SKM-1 (cell line): Measurements from ENCODE around the gene SIX2.

Experiments
- DNase-seq: peaks from one replicate; lab custom pipeline; 2025; ENCODE audit not compliant: unreplicated experiment; lab: John Stamatoyannopoulos, UW

The SIX2 gene

DNA sequence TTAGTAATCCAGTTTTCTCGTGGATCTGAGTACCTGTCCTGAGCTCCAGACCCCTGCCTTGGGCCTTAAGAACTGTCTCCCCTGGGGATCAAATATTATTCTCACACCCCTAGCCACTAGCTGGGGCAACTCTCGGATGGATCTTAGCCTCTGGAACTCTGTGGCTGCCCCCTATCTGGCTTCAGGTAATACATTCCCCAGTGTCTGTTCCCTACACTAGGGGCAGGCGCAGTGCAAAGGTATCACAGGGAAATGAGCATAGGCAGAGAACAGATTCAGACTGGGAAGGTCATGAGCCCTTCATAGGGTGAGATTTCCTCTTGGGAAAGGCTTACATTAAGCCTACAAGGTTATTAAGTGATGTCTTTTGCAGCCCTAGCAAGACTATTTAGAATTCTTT lies 11.2 kb upstream of the SIX2 start:
- DNase-seq, result no peak

DNA sequence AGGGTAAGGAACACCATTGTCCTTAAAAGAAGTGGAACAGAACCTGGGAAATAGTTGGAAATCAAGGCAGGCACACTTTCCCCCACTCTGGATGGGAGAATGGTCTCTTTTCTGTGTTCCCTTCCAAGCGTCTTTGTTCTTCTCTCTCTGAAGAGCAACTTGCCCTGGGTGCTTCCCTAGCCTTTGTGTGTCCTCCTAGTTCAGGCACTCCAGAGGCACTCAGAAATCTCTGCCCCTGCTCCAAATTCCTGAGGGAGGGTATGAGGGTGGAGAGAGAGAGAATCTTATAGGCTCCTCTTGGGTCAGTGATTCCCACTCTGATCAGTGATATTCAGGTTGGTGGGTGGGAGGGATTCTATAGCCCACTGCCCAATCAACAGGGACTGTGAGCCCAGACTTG lies 8.8 kb upstream of the SIX2 start:
- no peak for DNase-seq

DNA sequence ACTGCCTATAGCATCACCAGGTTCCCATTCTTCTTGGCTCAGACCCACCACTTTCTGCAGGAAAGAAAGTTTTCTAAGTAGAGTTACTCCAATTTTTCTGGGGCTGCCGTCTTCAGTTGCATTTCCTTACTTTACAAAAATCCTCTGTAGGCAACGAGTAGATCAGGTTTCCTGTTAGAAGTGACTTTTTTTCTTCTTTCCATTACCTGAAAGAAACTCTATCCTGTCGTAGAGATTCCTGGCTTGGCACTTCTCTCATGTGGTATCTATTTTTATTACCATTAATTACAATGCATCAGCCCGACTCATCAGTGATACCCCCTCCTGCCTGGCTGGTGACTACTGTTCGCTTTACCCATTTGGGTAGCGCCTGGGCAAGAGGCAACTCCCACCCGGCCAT lies 5.6 kb upstream of the SIX2 start:
- DNase-seq, result no peak

DNA sequence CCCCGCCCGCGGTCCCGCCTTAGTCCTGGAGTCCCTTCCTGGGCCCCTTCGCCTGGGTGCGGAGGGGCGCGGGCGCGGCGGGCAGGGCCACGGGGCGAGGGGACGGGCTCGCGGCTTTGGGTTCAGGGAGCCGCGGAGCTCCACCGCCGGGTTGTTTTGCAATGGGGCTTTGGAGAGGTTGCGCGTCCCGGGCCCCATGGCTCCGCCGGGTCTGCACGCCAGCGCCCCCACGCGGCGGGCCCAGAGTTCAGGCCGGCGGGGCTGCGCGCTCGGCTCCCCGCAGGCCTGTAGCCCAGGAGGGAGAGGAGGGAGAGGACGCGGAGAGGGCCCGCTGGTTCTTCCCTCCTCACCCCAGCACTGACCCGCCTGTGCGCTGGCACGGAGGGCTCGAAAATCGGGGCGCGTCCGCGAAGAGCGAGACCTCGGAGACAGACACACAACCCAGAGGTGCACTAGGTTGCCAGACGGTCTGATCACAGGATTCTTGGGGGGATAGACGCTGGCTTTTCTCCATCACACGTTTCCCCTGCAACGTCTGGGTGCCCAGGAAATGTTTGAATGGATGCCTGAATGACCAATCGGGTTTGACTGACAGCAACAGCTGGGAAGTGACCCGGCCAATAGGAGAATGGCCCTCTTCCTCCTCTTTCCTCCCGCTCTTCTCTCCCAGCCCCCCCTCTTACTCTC lies 4.9 kb upstream of the SIX2 start:
- peak; percentile 6 for DNase-seq

DNA sequence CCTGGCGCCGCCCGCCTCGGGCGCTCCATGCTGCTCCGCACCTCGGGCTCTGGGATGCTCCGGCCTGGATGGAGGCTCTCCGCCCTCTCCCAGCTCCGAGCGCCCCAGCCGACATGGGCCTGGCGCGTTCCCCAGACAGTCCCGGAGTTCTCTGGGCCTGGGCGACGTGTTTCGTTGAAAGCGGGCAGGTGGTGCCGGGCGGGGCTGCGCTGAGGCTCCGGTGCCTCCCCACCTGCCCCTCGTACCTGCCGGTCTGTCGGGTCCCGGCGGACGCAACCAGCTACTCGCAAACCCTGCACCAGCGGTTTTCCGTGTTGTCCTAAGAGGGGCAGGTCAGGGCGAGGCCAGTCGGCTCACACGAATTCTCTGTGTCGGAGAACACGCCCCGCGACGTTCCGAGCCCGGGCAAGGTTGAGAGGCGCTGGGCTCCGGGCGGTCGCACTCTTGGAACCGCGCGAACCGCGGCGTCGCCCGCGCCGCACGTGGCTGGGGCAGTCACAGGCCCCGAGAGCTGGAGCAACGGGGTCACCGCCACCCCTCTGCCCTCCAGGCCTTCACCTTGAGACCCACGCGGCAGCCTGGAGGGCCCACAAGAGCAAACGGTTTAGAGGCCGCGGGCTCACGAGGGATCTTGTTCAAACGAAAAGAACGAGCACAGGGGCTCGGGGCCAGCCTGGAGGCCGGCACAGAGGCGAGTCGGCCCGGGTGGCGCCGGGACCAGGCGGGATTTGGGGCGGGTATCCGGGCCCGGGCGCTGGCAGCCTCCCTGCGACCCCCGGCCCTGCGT lies 4.2 kb upstream of the SIX2 start:
- no peak for DNase-seq

DNA sequence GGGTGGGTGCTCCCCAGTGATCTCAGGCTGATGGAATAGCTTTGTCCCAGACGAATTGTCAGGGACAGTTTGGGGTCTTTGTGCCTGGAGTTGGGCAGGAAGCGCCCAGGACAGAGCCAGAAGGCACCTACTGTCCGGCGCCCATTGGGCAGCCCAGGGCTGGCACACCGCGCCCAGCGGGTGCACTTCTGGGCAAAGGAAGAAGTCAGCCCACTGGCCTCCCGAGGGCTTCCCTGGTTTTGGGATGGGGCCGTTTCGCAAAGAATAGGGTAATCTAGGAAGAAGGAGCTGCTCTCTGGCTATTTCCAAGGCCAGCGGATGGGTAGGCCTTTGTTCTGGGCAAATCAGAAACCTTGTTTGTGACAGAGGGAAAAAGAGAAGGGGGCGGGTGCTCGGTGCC lies 3.5 kb upstream of the SIX2 start:
- no peak for DNase-seq

DNA sequence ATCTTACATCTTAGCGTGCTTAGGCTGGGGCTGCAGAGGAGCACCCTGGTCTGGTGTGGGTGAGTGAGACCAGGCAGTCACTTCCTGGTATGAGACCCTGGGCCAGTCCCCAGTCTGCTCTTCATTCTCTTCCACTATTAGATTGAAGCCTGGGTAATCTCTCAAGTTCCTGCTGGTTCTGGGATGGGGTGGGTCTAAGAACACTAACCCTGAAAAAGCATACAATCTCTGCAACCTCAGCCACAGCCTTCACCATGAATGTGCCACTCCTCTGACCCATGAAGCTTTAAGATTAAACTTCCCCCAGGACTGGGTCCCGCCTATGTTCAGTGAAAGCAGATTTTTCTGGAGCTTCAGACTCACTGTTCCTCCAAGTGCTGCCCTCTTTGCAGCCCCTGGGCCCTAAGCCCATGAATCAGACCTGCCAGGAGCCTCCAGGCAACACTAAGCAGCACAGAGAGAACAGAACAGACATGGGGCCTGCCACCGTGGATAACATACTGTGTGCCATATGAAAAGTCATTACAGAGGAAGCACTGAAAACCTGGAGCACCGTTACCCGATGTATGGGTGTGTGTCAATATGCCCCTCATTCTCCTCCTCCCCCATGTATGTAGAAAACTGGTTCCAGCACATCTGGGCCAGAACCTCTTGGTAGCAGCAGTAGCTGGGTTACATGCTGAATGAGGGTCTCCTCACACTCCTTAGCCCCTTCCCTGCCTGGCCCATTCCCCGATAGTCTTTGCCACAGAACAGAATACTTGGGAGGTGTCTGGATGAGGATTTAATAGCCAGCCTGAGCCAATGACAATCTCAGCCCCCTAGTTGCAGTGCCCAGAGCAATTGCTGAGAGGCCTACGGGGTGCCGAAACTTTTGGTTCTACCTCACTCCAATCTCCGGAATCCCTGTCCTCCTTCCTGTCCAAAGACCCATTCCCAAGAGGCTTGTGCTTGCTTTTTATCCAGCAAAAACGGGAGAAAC lies 2.7 kb upstream of the SIX2 start:
- no peak for DNase-seq

DNA sequence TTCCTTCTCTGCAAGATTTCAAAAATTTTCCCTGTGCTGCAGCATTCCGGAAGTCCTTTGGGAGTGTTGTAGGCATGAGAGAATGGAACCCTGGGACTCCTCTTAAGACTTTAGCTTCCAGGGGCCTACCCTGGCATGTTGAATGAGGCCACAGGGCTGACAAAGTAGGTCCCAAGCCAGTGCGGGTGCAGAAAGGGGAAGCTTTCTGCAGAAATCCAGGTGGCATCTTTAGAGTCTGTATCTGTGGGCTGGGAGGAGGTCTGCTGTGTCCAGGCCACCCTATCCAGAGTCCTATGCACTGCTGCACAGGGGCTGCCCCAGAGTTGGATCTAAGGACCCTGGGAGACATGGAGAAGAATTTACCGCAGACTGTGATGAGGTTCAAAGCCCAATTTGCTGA lies 1.9 kb upstream of the SIX2 start:
- DNase-seq, result no peak

DNA sequence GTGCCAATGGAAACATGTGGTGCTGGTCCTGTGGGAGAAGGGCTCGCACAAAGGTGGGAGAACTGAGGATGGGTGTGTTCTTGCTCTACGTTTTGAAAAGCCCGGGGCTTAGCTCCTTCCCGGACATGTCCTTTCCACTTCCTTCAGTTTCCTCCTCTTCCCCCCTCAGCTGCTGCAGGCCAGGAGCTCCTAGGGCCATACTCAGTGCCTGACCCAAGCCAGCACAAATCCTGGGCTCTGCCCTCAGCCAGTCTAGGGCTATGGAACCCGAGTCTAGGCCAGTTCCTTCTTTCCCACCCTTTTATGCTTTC lies 1.4 kb upstream of the SIX2 start:
- DNase-seq, result no peak

DNA sequence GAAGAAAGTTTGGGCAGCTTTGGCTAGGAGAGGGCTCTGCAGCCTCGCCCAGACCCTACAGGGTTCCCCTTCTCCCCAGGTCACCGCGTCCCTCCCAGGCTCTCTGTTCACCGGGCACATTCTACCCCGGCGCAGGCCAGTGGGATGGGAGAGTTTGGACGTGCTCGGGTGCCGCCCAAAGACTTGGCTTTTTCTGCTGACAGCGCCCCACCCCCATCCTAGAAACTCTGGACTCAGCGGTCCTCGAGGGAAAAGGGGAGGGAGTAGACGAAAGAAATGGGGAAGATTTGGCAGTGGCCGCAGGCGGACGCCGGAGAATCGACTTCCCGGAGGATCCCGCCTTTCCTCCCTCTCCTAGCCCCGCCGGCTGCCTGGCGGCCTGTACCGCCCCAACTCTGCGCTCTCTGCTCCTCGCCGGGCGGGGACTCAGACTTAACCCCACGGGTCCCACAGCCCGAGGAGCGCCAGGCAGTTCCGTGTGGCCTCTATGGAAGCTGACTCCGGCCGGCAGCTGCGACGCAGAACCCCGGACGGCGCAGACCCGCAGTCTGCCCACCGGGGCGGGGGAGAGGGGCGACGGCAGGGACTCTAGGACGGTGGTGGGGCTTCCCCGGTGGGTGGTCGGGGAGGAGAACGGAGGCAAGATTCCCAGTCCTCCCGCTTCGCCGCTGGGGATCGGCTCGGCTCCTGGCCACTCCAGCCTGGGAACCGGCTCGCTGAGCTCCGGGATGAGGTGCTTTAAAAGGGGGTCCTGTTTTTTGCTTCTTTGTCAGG lies 863 bp upstream of the SIX2 start:
- DNase-seq, result no peak

DNA sequence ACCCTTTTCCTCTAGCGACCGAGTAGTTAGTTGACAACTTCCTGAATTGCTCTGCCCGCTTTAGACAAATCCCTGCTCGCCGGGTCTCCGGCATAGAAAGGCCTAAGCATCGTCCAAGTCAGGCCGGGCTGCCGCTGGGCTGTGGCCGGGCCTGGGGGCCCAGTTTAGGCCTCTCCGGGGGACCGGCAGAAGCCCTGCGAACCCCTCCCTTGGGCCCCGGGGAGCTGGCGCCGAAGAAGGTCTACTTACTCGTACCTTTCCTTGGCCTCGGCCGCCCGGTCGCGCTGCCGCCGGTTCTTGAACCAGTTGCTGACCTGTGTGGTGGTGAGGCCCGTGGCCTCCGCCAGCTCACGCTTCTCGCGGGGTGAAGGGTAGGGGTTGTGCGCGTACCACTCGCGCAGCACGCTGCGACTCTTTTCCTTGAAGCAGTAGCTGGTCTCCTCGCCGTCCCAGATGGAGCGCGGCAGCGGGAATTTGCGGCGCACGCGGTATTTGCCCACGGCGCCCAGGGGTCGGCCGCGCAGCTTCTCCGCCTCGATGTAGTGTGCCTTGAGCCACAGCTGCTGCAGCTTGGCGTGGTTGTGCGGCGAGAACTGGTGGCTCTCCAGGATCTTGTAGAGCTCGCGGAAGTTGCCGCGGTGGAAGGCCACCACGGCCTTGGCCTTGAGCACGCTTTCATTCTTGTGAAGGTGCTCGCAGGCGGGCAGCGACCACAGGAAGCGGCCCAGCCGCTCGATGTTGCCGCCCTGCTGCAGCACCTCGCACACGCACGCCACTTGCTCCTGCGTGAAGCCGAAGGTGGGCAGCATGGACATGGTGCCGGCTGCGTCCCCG lies 739 bp downstream of the SIX2 start:
- no peak for DNase-seq

DNA sequence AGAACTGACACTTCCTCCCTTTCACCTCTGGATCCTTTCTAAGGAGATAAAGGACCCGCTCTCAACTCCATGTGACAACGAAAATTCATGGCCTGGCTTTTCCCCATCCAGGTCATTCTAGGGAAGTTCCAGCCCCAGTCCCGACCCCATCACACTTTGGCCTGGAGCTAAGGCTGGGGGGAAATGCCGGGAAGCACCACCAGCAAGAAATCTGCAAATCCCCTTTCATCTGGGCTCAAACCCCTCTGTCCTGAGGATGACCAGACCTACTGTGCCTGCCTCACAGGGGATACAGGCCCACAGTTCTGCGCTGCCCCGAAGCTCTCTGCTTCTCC lies 1.3 kb downstream of the SIX2 start:
- no peak for DNase-seq

DNA sequence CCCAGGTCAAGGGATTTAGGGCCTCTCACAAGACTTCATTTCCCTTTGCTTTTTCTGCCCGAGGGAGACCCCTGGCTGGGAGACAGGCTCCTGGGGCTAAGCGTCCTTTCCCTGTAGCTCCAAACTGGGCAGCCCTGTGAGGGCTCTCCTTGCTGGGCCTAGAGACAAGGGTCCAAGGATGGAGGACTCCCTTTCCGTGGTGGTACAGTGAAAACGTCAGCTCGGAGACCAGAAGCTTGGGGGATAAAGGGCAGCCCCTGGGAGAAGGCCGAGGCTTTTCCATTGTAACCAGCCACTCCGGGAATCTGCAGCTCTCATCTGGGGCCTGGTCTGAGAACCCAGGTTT lies 2.3 kb downstream of the SIX2 start:
- DNase-seq, result no peak

DNA sequence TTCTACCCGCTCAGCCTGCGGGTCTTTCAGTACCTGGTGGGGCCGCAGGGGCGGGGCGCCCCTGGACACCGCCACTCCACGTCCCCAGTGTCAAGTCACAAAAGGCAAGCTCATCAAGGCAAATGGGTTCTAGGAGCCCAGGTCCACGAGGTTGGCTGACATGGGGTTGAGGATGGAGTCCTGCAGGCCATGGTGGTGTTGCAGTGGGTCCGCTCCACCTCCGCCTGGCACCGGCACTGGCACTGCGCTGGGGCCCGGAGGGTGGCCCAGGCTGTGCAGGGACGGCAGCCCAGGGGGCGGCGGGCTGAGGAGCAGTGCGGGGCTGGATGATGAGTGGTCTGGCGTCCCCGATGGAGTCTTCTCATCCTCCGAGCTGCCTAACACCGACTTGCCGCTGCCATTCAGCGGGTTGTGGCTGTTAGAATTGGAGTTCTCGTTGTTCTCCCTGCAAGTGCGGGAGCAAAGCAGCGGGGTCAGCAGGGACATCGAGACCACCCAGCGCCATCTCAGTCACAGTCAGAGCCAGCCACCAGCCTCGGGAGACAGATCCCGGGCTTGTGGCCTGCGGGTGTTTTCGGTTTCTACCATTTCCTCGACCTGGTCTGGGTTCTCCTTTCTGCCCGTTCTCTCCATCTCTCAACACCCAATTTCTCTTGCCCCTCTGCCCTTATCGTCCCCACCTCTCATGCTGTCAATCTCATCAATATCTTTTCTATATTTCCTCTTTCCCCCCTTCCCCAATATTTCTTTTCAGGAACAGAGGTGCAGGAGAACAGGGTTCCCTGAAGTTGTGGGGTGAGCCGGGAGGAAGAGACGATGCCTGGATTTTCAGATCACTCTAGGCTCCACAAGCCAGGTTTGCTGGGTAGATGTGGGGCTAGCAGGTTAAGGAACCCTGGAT lies 3.0 kb downstream of the SIX2 start:
- DNase-seq, result no peak

DNA sequence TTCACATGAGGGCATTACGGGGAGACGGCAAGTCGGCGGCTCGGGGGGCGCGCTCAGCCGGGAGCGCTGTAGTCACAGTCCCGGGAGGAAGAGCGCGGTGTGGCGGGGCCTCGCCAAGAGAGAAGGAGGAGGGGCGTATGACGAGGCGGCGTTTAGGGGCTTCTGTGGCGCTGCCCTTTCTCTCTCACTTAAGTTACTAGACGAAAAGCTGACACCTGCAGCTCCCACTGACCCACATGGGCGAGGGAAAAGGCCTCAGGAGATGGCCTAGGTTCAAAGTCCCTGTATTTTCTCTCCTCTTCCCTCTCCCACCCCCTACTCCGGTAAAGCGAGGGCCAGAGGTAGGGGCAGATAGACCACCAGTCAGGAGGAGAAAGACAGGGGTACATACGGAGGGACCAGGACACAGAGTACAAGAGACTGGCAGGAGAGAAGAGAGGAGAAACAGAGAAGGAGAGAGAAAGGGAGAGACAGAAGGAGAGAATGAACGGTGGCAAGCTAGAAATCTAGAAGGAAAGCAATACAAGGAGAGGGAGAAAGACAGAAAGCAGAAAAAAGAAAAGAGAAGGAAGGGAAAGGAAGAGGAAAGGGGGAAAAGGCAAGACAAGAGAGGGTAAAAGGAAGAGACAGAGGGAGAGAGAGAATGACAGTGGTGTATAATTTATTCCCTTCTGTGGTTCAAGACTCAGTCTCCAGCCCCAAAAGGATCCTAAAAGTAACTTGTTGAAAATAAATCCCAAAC lies 3.8 kb downstream of the SIX2 start:
- no peak for DNase-seq

DNA sequence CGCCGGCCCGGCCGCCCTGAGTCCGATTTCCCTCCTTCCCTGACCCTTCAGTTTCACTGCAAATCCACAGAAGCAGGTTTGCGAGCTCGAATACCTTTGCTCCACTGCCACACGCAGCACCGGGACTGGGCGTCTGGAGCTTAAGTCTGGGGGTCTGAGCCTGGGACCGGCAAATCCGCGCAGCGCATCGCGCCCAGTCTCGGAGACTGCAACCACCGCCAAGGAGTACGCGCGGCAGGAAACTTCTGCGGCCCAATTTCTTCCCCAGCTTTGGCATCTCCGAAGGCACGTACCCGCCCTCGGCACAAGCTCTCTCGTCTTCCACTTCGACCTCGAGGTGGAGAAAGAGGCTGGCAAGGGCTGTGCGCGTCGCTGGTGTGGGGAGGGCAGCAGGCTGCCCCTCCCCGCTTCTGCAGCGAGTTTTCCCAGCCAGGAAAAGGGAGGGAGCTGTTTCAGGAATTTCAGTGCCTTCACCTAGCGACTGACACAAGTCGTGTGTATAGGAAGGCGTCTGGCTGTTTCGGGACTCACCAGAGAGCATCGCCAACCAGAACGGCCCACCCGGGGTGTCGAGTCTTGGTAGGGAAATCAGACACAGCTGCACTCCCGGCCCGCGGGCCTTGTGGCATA lies 4.6 kb downstream of the SIX2 start:
- no peak for DNase-seq

DNA sequence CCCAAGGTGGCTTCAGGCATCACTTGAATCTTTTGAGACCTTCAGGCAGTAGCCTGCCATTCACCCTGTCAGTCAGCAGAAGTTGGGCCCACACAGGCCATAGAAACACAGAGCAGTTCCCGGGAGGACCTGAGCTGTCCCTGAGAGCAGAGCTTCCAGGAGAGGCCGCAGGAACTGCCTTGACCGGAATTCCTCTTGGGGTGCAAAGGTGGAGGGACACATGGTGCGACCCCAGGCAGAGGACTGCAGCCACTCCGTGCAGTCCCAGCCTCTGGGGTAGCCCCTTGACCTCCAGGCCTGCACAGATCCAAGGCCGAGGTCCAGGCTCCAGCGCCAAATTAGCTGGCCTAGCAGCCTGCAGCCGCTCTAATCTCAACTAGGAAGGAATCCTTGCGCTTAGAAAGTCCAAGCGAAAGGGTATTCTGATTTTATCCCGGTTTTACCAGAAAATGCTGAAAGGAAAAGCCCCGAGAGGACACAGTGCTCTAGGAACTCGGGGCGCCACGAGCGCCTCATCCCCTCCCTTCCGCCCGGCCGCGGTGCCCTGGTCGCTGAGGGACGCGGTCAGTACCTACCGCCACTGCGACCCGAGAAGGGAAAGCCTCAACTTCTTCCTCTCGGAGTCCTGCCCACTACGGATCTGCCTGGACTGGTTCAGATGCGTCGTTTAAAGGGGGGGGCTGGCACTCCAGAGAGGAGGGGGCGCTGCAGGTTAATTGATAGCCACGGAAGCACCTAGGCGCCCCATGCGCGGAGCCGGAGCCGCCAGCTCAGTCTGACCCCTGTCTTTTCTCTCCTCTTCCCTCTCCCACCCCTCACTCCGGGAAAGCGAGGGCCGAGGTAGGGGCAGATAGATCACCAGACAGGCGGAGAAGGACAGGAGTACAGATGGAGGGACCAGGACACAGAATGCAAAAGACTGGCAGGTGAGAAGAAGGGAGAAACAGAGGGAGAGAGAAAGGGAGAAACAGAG lies 5.4 kb downstream of the SIX2 start:
- no peak for DNase-seq
